ENCODE results near the gene PRR22.

DNA sequence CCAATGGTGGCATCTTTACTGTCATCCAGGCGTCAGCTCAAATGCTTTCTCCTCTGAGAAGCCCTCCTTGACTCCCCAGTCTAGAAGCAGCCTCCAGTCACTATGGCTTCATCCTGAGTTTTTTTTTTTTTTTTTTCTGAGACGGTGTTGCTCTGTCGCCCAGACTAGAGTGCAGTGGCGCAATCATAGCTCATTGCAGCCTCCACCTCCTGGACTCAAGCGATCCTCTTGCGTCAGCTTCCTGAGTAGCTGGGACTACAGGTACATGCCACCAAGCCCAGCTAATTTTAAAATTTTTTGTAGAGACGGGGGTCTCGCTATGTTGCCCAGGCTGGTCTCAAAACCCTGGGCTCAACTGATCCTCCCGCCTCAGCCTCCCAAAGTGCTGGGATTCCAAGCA is 24.5 kb upstream of the PRR22 start:
- no peak for TF ChIP-seq TAF1 (IDR thresholded peaks at IDR 0.05; ENCODE audit: low read depth, low read length)
- no peak for TF ChIP-seq POLR2A (IDR thresholded peaks at IDR 0.05; ENCODE audit: low read depth, low read length)
- no peak for TF ChIP-seq POLR2AphosphoS5 (IDR thresholded peaks at IDR 0.05; ENCODE audit: low read depth, low read length)
- TF ChIP-seq SPI1 (IDR thresholded peaks at IDR 0.05; ENCODE audit: low read depth, low read length): no peak
- TF ChIP-seq POU2F2 (IDR thresholded peaks at IDR 0.05; ENCODE audit: low read depth, low read length): no peak
- no peak for TF ChIP-seq PAX5 (IDR thresholded peaks at IDR 0.05; ENCODE audit: insufficient read depth, low read length, severe bottlenecking)

Measured in GM12891 (cell line).